NCI-H2081 treated with DMSO at 0.1 percent for 48 hours (cell line): ENCODE results near the gene GTF3C1.
"Not testable (repeated sequence)": the region's sequence is repeated elsewhere in the genome, so short reads cannot be mapped to it uniquely, and the experiment has no call there.

Experiments used
- DNase-seq: peaks from one replicate; lab custom pipeline; 2025; lab: John Stamatoyannopoulos, UW

Gene GTF3C1

GRCh38 chr16:27463741-27464591 lies 85.7 kb downstream of the GTF3C1 start:
- no peak for DNase-seq

DNA sequence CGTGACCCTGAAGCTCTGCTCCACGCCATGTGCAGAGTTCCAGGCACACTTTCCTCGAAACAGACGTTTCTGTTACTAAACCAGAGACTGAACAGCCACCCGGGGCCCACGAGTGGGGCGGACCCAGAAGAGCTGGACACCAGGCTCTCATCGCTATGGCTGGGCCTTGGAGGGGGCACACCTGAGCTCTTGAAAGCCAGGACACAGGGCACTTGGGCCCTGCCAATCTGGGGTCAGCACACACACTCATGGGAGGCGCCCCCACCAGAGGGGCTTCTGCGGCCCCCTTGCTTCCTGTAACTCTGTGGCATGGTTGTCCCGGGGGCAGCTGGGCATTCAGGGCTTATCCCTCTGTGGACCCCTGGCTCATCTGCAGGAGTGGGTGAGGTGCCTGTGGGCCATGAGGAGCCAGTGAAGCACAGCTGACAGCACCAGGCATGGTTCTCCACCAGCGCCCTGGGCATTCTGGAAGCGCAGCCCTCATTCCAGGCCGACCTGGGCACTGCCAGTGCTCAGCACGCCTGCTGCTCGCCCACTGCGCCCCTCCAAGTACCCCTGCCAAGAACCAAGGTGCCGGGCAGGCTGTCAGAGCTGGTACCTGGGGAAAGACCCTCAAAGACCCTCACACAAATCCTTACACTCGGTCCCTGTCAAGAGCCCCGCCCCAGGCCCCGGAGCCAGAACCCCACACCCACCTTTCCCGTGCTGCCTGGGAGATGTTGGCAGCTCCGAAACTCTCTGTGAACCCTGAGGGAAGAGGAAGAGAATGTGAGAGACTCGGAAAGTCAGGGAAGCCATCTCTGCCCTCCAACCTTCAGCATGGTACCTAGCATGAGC lies 86.6 kb downstream of the GTF3C1 start:
- DNase-seq = no peak

- no peak for DNase-seq
These were observed 87.4 kb downstream of the GTF3C1 start for GRCh38 chr16:27462200-27462845.

GRCh38 chr16:27461483-27462171 lies 88.1 kb downstream of the GTF3C1 start:
- DNase-seq = no peak

DNA sequence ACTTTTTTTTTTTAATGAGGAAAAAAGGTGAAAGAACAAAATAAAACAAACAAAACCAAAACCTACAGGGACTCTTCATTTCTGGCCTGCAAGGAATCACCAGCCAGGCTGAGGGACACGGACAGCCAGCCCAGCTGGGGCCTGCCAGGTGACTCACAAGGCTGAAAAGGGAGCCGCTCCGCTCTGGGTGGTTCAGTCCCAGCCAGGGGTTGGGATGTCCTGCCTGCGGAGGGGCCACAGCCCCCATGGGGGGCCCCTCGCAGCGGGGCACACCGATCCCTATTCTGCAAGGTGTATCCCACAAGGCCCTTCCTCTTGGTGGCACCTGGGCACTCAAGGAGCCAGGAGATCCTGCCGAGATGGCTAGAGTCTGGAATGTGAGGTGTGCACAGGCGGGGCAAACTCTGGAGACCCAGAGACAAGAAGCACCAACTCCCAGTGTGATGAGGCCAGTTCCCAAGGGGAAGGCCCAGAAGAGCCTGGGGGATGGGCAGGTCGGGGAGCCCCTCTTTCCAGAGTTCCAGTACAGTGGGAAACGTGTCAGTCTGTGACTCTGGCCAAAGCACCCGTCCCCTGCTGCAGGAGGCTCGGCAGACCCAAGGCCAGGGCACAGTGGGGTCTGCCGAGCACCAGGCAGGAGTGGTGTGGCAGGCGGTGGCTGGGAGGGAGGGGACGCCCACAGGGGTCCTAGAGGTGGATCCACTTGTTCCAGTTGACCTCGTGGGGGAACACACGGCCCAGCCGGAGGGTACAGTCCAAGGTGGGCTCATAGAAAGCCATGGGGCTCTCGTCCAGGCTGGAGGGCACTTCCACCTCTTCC lies 88.8 kb downstream of the GTF3C1 start:
- no peak for DNase-seq

GRCh38 chr16:27460213-27460612 lies 89.5 kb downstream of the GTF3C1 start:
- DNase-seq = no peak

DNA sequence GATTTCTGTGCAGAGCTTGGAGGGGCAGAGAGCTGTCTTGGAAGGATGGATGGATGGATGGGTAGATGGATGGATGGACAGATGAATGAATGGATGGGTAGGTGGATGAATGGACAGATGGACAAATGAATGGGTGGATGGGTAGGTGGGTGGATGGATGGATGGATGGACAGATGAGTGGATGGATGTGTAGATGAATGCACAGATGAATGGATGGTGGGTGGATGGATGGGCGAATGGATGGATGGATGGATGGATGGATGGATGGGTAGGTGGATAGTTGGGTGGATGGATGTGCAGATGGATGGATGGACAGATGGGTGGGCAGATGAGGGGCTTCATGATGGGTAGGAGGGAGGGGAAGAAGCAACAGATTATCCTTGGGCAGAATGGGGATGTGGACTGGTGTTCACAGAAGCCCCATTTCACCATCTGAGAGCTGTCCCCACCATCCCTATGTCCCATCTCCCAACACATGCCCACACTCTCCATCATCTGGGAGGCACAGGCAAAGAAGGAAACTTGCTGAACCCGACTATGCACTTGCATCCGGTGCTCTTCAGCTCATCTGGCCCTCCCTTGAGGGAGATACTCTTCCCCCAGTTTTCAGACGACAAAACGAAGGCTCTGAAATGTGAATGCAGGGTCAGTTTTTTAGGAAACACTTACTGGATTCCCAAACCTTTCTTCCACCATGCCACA lies 90.6 kb downstream of the GTF3C1 start:
- no peak for DNase-seq

DNA sequence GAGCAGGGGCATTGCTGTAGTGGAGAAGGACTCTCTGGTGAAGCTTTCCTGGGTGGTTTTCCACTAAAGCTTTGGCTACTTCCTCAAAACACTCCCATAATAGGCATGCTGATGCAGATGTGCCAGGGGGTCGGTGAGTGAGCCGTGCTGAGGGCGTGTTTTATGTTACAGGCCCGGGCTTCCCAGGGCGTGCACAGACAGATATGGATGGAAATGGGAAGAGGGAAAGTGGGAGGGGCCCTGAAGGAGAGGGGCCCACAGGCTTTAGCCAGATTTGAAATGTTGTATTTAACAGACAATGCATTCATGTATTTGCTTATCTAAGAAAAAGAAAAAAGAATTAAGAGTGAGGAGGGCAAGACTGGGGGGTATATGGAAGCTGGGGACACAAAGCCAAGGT lies 91.5 kb downstream of the GTF3C1 start:
- DNase-seq = no peak

DNA sequence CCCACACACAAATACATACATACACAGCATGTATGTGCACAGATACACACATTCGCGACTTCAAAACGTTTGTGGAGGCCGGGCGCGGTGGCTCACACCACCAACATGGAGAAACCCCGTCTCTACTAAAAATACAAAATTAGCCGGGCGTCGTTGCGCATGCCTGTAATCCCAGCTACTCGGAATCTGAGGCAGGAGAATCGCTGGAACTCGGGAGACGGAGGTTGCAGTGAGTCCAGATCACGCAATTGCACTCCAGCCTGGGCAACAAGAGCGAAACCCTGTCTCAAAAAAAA lies 92.2 kb downstream of the GTF3C1 start:
- DNase-seq = not testable (repeated sequence)

GRCh38 chr16:27455700-27456099 lies 94.0 kb downstream of the GTF3C1 start:
- DNase-seq = no peak

GRCh38 chr16:27453494-27453825 lies 96.3 kb downstream of the GTF3C1 start:
- DNase-seq = no peak

DNA sequence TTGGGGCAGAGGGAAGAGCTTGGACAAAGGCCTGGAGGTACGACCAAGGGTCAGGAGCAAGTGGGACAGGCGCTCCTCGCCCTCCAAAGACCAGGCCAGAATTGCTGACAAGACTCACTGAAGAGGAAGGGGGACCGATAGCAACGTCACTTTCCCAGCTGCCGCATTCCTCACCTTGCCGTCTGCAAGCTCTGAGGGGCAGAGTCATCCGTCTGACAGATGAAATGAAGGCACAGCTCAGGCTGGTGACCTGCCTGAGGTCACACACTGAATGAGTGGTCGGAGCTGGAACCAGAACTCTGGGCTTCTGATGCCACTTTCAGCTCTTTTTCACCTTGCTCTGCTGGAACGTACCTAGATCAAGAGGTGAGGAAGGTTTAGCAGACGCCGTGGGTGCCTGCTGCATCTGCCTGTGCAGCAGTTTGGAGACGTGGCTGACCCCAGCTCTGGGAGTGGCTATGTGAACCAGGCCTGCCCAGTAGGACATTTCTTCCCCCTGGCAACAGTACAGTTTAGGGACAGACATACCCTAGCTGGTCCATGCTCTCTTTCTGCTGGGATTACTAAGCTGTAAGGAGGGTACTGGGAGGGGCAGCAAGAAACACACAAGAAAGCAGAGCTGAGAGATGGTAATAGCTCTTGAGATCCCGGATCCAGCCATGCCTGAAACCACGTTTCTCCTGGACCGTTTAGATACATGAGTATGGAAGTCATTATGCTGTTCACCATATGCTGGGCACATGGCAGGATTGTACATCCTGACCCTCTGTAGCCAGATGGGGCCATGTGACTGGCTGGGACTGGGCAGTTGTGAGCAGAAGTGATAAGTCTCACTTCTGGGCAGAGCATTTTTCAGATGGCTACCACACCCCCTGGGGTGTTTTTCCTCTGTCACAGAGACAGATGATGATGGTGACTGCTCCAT lies 96.9 kb downstream of the GTF3C1 start:
- DNase-seq = no peak

DNA sequence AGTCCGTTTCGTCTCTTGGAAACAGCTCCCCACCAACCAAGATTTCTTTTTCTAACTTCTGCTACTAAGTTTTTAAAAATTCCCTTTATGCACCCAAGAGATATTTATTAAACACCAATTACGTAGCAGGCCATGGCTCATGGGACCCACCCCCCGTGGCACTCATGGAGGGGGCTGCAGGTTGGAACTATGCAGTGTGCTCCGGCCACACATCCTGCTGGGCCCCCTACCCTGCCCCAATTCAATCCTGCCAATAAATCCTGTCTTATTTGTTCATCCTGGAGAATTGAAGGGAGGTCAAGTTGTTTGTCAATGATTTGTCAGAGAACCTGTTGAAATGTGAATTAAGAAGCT lies 99.5 kb downstream of the GTF3C1 start:
- no peak for DNase-seq

DNA sequence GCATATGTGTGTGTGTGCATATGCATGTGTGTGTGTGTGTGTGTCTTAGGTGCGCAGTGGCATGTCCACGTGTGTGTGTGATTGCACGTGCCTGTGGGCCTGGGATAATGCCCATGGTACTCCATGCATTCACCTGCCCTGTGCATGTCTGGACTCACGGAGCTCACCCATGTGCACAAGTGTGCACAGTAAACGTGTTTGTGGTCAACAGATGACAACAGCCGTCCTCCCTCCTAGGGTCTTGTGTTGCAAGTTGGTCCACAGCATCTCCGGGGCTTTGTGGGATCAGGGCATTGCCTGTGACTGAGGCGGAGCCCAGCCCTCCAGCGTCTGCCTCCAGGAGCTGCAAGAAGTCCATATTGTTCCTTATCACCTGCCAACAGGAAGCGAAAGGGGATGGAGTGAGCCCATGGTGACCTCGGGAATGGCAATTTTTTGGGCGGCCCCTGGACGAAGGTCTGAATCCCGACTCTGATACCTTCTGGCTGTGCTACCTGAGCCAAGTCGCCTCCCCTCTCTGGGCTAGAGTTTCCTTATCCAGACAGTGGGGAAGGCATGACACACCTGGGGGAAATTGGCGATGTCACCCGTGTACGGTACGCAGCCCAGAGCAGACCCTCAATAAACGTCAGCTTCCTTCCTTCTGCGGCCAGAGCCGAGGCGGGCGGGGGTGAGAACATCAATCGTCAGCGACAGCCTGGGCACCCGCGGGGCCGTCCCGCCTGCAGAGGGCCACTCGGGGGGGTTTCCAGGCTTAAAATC lies 100.1 kb downstream of the GTF3C1 start:
- no peak for DNase-seq

- DNase-seq = no peak
These were observed 100.9 kb downstream of the GTF3C1 start for GRCh38 chr16:27448532-27449433.

DNA sequence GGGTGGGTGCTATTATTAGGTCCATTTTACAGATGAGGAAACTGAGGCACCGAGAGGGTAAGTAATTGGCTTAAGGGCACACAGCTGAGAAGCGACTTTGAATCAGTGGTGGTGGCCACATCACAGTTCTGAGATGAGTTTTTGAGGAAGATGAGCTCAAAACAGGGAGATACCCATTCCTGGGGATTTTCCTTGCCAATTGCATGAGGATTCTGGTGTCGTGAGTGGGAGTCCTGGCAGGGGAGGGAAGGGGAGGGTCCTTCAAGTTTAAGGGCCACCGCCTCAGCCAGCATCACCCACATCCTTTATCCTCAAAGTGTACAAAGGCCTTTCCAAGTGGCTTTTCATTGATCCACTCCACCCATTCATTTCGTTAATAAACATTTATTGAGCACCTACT lies 102.4 kb downstream of the GTF3C1 start:
- DNase-seq = no peak

- no peak for DNase-seq
These were observed 103.0 kb downstream of the GTF3C1 start for GRCh38 chr16:27446721-27447120.
